PFSK-1 (cell line): Measurements from ENCODE around the gene RGS5.

Source experiments
- FOXP2 ChIP-seq: optimal IDR thresholded peaks from 2 replicates; pipeline ENCODE3; 2011; ENCODE audit warnings: borderline replicate concordance, control low read depth, inconsistent platforms; ENCODE audit not compliant: insufficient read depth; ENCODE audit errors: extremely low read length, extremely low read depth
- POLR2AphosphoS5 ChIP-seq: IDR thresholded peaks from 2 replicates; pipeline ENCODE4 v1.6.1; 2012; ENCODE audit warnings: low read depth, mild to moderate bottlenecking, control low read depth, low read length, moderate library complexity
- SIN3A ChIP-seq: IDR thresholded peaks from 2 replicates; pipeline ENCODE4 v1.6.1; 2012; ENCODE audit warnings: mild to moderate bottlenecking, low read length, moderate library complexity, borderline replicate concordance; ENCODE audit not compliant: insufficient read depth
- TAF1 ChIP-seq: IDR thresholded peaks from 2 replicates; pipeline ENCODE4 v1.6.1; 2012; ENCODE audit warnings: low read length, control low read depth, borderline replicate concordance; ENCODE audit not compliant: insufficient read depth
- TF ChIP-seq, protein P1 (sequence below), 2 experiments: IDR thresholded peaks; 2 replicates each; pipeline versions ENCODE4 v1.6.1 to v1.8.0; 2011 to 2012; ENCODE audit warnings: low read depth in 2 of 2, low read length in 2 of 2, control low read depth in 1 of 2, inconsistent platforms in 1 of 2, mild to moderate bottlenecking in 1 of 2, moderate library complexity in 1 of 2; ENCODE audit not compliant: insufficient read depth in 1 of 2

The RGS5 gene

DNA sequence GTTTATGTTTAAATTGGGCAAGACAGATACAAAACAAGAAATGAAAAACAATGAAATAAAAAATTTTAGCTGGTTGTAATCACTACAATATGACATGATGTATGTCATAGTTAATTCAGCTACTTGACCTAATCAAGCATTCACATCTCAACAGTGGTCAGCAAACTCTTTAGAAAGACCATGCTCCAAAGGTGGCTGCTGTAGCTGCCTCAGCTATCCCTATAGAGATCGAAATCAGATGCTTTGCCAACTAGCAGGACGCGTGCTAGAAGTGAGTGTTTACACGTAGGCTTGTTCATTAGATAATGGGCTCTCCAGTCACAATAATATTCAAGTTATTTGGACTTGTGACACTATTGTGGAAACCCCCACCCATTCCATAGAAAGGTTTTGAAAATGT, 25.9 kb downstream of the RGS5 start:
- TF ChIP-seq, protein P1, sequence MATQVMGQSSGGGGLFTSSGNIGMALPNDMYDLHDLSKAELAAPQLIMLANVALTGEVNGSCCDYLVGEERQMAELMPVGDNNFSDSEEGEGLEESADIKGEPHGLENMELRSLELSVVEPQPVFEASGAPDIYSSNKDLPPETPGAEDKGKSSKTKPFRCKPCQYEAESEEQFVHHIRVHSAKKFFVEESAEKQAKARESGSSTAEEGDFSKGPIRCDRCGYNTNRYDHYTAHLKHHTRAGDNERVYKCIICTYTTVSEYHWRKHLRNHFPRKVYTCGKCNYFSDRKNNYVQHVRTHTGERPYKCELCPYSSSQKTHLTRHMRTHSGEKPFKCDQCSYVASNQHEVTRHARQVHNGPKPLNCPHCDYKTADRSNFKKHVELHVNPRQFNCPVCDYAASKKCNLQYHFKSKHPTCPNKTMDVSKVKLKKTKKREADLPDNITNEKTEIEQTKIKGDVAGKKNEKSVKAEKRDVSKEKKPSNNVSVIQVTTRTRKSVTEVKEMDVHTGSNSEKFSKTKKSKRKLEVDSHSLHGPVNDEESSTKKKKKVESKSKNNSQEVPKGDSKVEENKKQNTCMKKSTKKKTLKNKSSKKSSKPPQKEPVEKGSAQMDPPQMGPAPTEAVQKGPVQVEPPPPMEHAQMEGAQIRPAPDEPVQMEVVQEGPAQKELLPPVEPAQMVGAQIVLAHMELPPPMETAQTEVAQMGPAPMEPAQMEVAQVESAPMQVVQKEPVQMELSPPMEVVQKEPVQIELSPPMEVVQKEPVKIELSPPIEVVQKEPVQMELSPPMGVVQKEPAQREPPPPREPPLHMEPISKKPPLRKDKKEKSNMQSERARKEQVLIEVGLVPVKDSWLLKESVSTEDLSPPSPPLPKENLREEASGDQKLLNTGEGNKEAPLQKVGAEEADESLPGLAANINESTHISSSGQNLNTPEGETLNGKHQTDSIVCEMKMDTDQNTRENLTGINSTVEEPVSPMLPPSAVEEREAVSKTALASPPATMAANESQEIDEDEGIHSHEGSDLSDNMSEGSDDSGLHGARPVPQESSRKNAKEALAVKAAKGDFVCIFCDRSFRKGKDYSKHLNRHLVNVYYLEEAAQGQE (IDR thresholded peaks at IDR 0.05; ENCODE audit: insufficient read depth in 1 of 2, low read depth in 2 of 2, low read length in 2 of 2): no peak
- TF ChIP-seq SIN3A: no peak
- TF ChIP-seq TAF1: no peak
- no peak for TF ChIP-seq FOXP2
- no peak for TF ChIP-seq POLR2AphosphoS5

GRCh38 chr1:163174524-163175437, 27.9 kb downstream of the RGS5 start:
- TF ChIP-seq FOXP2 (no peak), POLR2AphosphoS5 (no peak), SIN3A (no peak), TAF1 (no peak)
- TF ChIP-seq, protein P1 (IDR thresholded peaks at IDR 0.05; ENCODE audit: insufficient read depth in 1 of 2, low read depth in 2 of 2, low read length in 2 of 2): no peak

GRCh38 chr1:163173121-163173520, 29.6 kb downstream of the RGS5 start:
- TF ChIP-seq SIN3A: no peak
- no peak for TF ChIP-seq POLR2AphosphoS5
- no peak for TF ChIP-seq TAF1
- TF ChIP-seq, protein P1 (IDR thresholded peaks at IDR 0.05; ENCODE audit: insufficient read depth in 1 of 2, low read depth in 2 of 2, low read length in 2 of 2): no peak
- no peak for TF ChIP-seq FOXP2

- TF ChIP-seq FOXP2 (no peak), SIN3A (no peak), POLR2AphosphoS5 (no peak), TAF1 (no peak)
- TF ChIP-seq, protein P1 (IDR thresholded peaks at IDR 0.05; ENCODE audit: insufficient read depth in 1 of 2, low read depth in 2 of 2, low read length in 2 of 2): no peak
Observed at GRCh38 chr1:163172596-163172995, 30.1 kb downstream of the RGS5 start.

DNA sequence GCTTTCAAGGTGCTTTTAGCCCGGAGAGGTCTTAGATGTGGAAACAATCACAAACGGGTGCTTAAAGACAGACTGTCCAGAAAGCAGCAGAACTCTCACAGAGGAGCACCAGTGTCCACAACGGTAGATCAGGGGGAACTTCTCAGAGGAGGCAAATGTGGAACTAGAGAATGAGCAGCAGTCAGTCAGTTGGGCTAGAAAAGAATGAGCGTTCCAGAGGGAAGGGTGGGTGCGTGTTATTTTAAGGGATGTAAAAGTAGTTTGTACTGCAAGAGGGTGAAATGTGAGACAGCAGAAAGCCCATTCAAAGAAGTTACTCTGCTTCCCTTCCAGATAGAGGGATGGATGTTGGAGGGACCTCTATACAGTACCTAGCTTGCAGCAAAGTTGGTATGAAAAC, 30.9 kb downstream of the RGS5 start:
- TF ChIP-seq TAF1 (no peak), POLR2AphosphoS5 (no peak), FOXP2 (no peak), SIN3A (no peak)
- TF ChIP-seq, protein P1 (IDR thresholded peaks at IDR 0.05; ENCODE audit: insufficient read depth in 1 of 2, low read depth in 2 of 2, low read length in 2 of 2): no peak
